MCF 10A (cell line): ENCODE data around the gene UBQLNL. TPM values are rescaled to one million over a fixed set of nuclear protein-coding genes. Genes with fewer than 3 reads are reported as not detected.

Source experiments
- BruUV-seq: library from RNA; stranded (reverse); fragments of 400-500 nt; replicated peaks from 2 replicates; lab custom pipeline; 2021; lab: Mats Ljungman, UMichigan
- CTCF ChIA-PET: fragments of 300-600 bp; sonication (Branson Sonifier 250); formaldehyde crosslinking; extraction: SDS; loops from one replicate; lab custom pipeline; 2021; ENCODE audit warnings: antibody characterized with exemption, inconsistent platforms; lab: Yijun Ruan, JAX
- POLR2A ChIA-PET: fragments of 300-600, 350-650 bp; sonication (Branson Sonifier 250); formaldehyde crosslinking; extraction: SDS; loops from one replicate; lab custom pipeline; 2020; ENCODE audit warnings: antibody characterized with exemption, inconsistent platforms; lab: Yijun Ruan, JAX
- DNase-seq: peaks from one replicate; pipeline ENCODE4 v3.0.0-alpha.2; 2018; ENCODE audit not compliant: unreplicated experiment
- H3K27ac Mint-ChIP-seq: one replicate; pipeline ENCODE4 v1.8.0; 2022; ENCODE audit warnings: mild to moderate bottlenecking, low read depth, mixed read lengths; ENCODE audit not compliant: unreplicated experiment
- H3K27me3 Mint-ChIP-seq: one replicate; pipeline ENCODE4 v1.8.0; 2022; ENCODE audit warnings: mixed read lengths; ENCODE audit not compliant: insufficient read depth, unreplicated experiment
- H3K36me3 Mint-ChIP-seq: one replicate; pipeline ENCODE4 v1.8.0; 2022; ENCODE audit warnings: mild to moderate bottlenecking, moderate library complexity, mixed read lengths; ENCODE audit not compliant: insufficient read depth, unreplicated experiment
- H3K4me1 Mint-ChIP-seq: one replicate; pipeline ENCODE4 v1.8.0; 2022; ENCODE audit warnings: mixed read lengths; ENCODE audit not compliant: insufficient read depth, unreplicated experiment
- H3K4me3 Mint-ChIP-seq: one replicate; pipeline ENCODE4 v1.8.0; 2022; ENCODE audit warnings: mild to moderate bottlenecking, moderate library complexity, mixed read lengths; ENCODE audit not compliant: unreplicated experiment
- H3K9me3 Mint-ChIP-seq: one replicate; pipeline ENCODE4 v1.8.0; 2022; ENCODE audit warnings: mixed read lengths; ENCODE audit not compliant: unreplicated experiment
- intact Hi-C: fragments of 100-400 bp; cut with micrococcal nuclease; formaldehyde crosslinking; loops from 2 replicates; pipeline ENCODE4 v1.14.1; 2022
- total RNA-seq: library from RNA; stranded (reverse); gene quantifications from 2 replicates; pipeline ENCODE4 v1.2.3, GENCODE V29; 2022
- TF ChIP-seq, protein P1 (sequence below): fragments of 200-600 bp; IDR thresholded peaks from one replicate; pipeline ENCODE4 v1.8.0; 2022; ENCODE audit warnings: antibody characterized with exemption, mild to moderate bottlenecking; ENCODE audit not compliant: unreplicated experiment

Gene UBQLNL
- total RNA-seq, 1 experiment from 2014 or later, result not detected

DNA sequence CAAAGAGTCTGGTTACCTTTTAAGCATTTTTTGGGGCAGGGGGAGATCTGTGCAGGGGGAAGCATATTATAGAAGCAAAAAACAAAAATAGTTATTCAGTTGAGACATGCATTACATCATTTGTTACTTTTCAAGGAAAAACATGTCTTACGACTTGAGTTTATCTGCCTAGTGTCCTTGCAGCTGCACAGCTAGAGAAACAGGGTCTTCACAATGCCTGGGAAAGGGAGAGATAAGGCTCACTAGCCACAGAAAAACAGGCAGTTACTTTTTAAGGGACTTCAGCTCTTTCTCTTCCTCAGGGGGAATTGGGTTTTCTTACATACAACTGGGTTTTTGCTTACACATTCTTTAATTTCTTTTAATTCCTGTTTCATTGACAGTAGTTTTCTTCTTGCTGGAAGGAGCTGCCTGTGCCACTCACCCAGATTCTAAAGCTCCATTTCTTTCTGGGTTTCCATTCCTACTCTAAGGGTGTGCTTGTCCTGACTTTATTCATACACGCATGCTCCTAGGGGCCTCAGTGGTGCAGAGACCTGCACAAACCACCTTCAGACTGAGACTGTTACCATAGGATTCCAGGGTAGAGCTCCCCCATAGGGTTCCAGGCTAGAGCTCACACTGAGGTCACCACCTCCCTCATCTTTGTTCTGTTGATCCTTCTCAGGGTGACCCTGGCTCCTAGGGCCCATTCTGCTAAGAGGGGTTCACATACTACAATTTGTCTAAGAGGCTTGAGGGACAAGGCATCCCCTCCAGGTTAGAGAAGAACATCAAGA is 14.7 kb upstream of the UBQLNL start:
- intact Hi-C loops, result no loop called here
- CTCF ChIA-PET, result interaction anchor here (0.9 kb wide), 1 partner anchor 954 kb away, joined by 3 read pairs; no protein-coding TSS in a partner anchor
- Mint-ChIP-seq H3K4me1 (no peaks in the 10 kb centered on the region), H3K4me3 (no peak overlapping the region), H3K27ac (no peak overlapping the region), H3K27me3 (peaks cover 43% of the 10 kb centered on the region), H3K9me3 (no peaks in the 10 kb centered on the region), H3K36me3 (no peaks in the 10 kb centered on the region)
- TF ChIP-seq, protein P1, sequence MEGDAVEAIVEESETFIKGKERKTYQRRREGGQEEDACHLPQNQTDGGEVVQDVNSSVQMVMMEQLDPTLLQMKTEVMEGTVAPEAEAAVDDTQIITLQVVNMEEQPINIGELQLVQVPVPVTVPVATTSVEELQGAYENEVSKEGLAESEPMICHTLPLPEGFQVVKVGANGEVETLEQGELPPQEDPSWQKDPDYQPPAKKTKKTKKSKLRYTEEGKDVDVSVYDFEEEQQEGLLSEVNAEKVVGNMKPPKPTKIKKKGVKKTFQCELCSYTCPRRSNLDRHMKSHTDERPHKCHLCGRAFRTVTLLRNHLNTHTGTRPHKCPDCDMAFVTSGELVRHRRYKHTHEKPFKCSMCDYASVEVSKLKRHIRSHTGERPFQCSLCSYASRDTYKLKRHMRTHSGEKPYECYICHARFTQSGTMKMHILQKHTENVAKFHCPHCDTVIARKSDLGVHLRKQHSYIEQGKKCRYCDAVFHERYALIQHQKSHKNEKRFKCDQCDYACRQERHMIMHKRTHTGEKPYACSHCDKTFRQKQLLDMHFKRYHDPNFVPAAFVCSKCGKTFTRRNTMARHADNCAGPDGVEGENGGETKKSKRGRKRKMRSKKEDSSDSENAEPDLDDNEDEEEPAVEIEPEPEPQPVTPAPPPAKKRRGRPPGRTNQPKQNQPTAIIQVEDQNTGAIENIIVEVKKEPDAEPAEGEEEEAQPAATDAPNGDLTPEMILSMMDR, result no peak
- BruUV-seq, result no TSS peak
- DNase-seq, result no peak
- POLR2A ChIA-PET, result no interaction called here

DNA sequence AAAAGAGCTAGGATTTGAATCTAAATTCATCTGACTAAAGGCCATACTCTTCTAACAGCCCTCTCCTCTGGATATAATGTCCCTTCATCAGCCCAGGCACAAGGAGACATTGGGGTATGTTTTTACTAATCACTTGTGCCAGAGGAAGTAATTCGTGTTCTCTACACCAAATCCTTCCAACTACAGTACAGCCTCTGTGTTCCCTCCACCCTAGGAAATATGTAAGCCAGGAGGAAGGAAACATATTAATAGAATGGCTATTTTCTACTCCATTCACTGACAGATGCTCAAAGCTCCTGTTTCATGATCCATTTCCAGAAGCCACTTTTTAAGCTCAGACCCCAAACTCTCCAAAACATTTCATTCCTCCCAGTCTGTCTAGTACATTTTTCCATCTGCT is 12.0 kb upstream of the UBQLNL start:
- Mint-ChIP-seq H3K27ac (no peak overlapping the region), H3K36me3 (no peaks in the 10 kb centered on the region), H3K4me3 (no peak overlapping the region), H3K9me3 (no peaks in the 10 kb centered on the region), H3K27me3 (peaks cover 64% of the 10 kb centered on the region), H3K4me1 (no peaks in the 10 kb centered on the region)
- no peak for DNase-seq
- BruUV-seq, result no TSS peak
- CTCF ChIA-PET, result no interaction called here
- POLR2A ChIA-PET, result no interaction called here
- intact Hi-C loops, result no loop called here
- TF ChIP-seq, protein P1, result no peak

DNA sequence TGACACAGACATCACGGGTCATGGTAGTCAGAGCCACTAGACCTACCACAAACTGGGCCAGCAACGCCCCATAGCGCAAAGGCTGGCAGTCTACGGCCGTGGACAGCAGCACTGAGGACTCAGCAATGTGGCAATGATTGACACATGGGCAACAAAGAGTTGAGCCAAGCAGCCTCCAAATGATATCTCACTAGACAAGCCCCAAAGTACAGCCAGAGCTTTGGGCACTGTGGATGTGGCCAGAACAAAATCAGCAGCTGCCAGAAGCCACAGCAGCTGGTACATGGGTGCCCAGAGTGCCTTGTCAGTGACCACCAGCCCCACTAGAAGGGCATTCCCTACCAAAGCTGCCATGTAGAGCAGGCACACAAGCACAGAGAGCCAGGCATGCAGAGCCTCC is 11.2 kb upstream of the UBQLNL start:
- H3K9me3 Mint-ChIP-seq, result no peaks in the 10 kb centered on the region
- no peaks in the 10 kb centered on the region for H3K36me3 Mint-ChIP-seq
- peaks cover 64% of the 10 kb centered on the region for H3K27me3 Mint-ChIP-seq
- ChIA-PET POLR2A (no interaction called here), CTCF (no interaction called here)
- H3K27ac Mint-ChIP-seq, result no peak overlapping the region
- BruUV-seq, result no TSS peak
- no peak for DNase-seq
- intact Hi-C loops, result no loop called here
- H3K4me1 Mint-ChIP-seq, result no peaks in the 10 kb centered on the region
- TF ChIP-seq, protein P1, result no peak
- no peak overlapping the region for H3K4me3 Mint-ChIP-seq

DNA sequence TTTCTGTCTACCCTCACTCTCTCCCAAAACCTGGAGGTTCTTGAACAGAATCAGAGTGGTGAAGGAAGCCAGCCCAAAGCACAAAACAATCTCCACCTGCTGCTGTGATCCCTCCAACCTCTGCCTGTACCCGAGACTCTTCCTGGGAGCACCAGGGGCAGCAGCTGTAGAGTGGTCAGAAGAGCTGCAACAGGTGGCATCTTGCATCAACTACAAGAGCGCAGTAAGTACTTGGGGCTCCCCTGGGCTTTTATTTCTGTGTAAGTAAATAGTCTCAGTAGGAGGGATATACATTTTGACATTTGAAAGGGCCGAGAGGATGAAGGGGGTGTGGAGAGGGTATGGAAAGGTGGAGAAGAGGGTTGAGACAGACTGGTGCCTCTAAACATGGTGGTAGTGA is 8.3 kb upstream of the UBQLNL start:
- TF ChIP-seq, protein P1, result no peak
- Mint-ChIP-seq H3K4me1 (no peaks in the 10 kb centered on the region), H3K27me3 (peaks cover 42% of the 10 kb centered on the region), H3K36me3 (no peaks in the 10 kb centered on the region), H3K27ac (no peak overlapping the region), H3K9me3 (no peaks in the 10 kb centered on the region), H3K4me3 (no peak overlapping the region)
- ChIA-PET CTCF (no interaction called here), POLR2A (no interaction called here)
- intact Hi-C loops, result no loop called here
- no TSS peak for BruUV-seq
- DNase-seq, result no peak
